Naive thymus-derived CD8-positive, alpha-beta T cell (primary cell): ENCODE results near the gene FRAT1. TPM values are rescaled to one million over a fixed set of nuclear protein-coding genes. Genes with fewer than 3 reads are reported as not detected.

ENCODE experiments used
- ATAC-seq, 2 donors: fragments of 150-1000 bp; cut with Tn5 transposase in 1 of 2; sonication (Bioruptor Pico), chemical (Tn5 transposase) in 1 of 2; 1 replicate in 1 of 2; 2 replicates in 1 of 2; pipeline ENCODE4 v1.10.0; 2021; ENCODE audit warnings: mild to moderate bottlenecking in 2 of 2, moderate library complexity in 2 of 2
- POLR2A ChIA-PET: fragments of 350-600 bp; sonication (Branson Sonifier 250); formaldehyde crosslinking; loops from one replicate; lab custom pipeline; 2021; ENCODE audit warnings: antibody characterized with exemption; lab: Charles Lee
- DNase-seq, 10 donors: peaks; one replicate each; pipeline versions ENCODE4 v3.0.0 to v3.0.0-alpha.2; 2020 to 2022
- H3K27ac Mint-ChIP-seq, 10 donors: one replicate each; pipeline ENCODE4 v1.8.0; 2020 to 2022; ENCODE audit warnings: mild to moderate bottlenecking in 10 of 10, mixed read lengths in 10 of 10, moderate library complexity in 4 of 10, inconsistent platforms in 1 of 10
- H3K27me3 Mint-ChIP-seq, 5 donors: one replicate each; pipeline ENCODE4 v1.8.0; 2021 to 2022; ENCODE audit warnings: mixed read lengths in 5 of 5
- H3K36me3 Mint-ChIP-seq, 3 donors: one replicate each; pipeline ENCODE4 v1.8.0; 2020 to 2022; ENCODE audit warnings: mixed read lengths in 3 of 3, mild to moderate bottlenecking in 2 of 3, inconsistent platforms in 1 of 3
- H3K4me1 Mint-ChIP-seq, 4 donors: one replicate each; pipeline ENCODE4 v1.8.0; 2021 to 2022; ENCODE audit warnings: mixed read lengths in 4 of 4
- H3K4me3 Mint-ChIP-seq, 10 donors: one replicate each; pipeline ENCODE4 v1.8.0; 2020 to 2022; ENCODE audit warnings: mild to moderate bottlenecking in 10 of 10, mixed read lengths in 10 of 10, moderate library complexity in 6 of 10, inconsistent platforms in 1 of 10
- H3K9me3 Mint-ChIP-seq, 9 donors: one replicate each; pipeline ENCODE4 v1.8.0; 2020 to 2022; ENCODE audit warnings: mixed read lengths in 9 of 9, mild to moderate bottlenecking in 3 of 9, inconsistent platforms in 1 of 9, moderate library complexity in 1 of 9
- polyA plus RNA-seq, 3 donors: library from polyadenylated mRNA; unstranded; fragments of 300-500 nt; fragmentation: Illumina TruSeq; gene quantifications; one replicate each; pipeline ENCODE4 v1.2.3, GENCODE V29; 2021
- total RNA-seq, 8 experiments: library from RNA in 2 of 8; stranded (reverse) in 2 of 8; gene quantifications; one replicate each; pipeline ENCODE4 v1.2.3 and lab custom pipeline; 2021 to 2026

FRAT1 gene
- total and polyA plus RNA-seq, 5 experiments from 2014 or later = 7.5 to 19.1 (median 12.8) TPM

- peak overlapping the region in 3 of 10 donors; percentile 3 to 54 (median 14) for H3K4me3 Mint-ChIP-seq
- H3K4me1 Mint-ChIP-seq = peaks cover 38 to 74% (median 58%) of the 10 kb centered on the region in 4 donors
- DNase-seq (no peak), ATAC-seq (no peak)
- H3K9me3 Mint-ChIP-seq = no peaks in the 10 kb centered on the region
- peaks cover 0 to 41% (median 9%) of the 10 kb centered on the region in 3 donors for H3K36me3 Mint-ChIP-seq
- no peaks in the 10 kb centered on the region for H3K27me3 Mint-ChIP-seq
- H3K27ac Mint-ChIP-seq = peak overlapping the region in 6 of 10 donors; percentile 12 to 86 (median 62)
- POLR2A ChIA-PET = interaction anchor here (7.6 kb wide), 1 partner anchor 10 kb away, joined by 179 read pairs; the partner anchor contains the start of gene FRAT1
Measured at GRCh38 chr10:97329766-97330165, 10.7 kb downstream of the FRAT1 start.

- POLR2A ChIA-PET = interaction anchor here (0.7 to 7.6 kb wide), 4 partner anchors 11 to 262 kb away, joined by 3 to 179 read pairs (median 4); partner anchors contain the start of gene FRAT1
- Mint-ChIP-seq H3K9me3 (no peaks in the 10 kb centered on the region), H3K27me3 (no peaks in the 10 kb centered on the region), H3K36me3 (peaks cover 0 to 39% (median 9%) of the 10 kb centered on the region in 3 donors), H3K4me1 (peaks cover 35 to 75% (median 58%) of the 10 kb centered on the region in 4 donors), H3K27ac (peak overlapping the region in 9 of 10 donors; percentile 2 to 97 (median 67)), H3K4me3 (peak overlapping the region; percentile 61 to 98 (median 92))
- no peak for ATAC-seq
- no peak for DNase-seq
Measured at GRCh38 chr10:97331153-97331703, 12.2 kb downstream of the FRAT1 start.

DNA sequence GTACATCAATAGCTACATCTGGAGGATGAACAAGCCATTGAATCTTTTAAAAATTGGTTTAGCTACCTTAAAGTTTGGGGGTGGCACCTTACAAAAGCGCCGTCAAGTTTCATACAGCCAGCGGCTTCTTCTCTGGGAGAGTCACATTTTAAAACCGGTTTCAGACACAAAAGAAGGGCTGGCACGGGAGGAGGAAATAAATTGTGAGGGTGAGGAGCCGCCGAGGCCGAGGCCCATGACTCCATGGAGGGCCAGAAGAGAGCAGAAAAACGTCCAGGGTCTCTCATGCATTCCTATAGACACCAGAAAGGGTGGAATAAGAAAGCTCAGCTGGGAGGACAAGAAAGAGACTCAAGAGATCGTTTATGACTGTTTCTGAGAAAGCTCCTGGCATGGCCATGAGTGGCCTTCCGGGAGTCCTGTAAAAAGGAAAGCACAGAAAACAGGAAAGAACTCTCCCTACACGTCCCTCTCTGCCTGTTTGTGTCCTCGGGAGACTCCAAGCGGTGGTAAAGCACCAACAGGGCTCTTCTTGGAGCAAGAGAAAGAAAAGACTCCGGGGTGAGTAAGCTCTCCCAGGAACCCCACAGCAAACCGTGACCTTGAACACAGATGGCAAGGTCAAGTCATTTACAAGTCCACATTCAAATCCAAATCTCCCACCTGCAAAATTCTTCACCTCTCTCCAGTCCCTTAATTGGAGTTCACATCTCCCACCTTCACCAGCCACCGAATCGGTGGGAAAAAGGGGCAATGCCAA is 13.7 kb downstream of the FRAT1 start:
- H3K4me1 Mint-ChIP-seq = peaks cover 31 to 65% (median 51%) of the 10 kb centered on the region in 4 donors
- no peak for DNase-seq
- H3K27me3 Mint-ChIP-seq = no peaks in the 10 kb centered on the region
- H3K9me3 Mint-ChIP-seq = no peaks in the 10 kb centered on the region
- peaks cover 0 to 38% (median 9%) of the 10 kb centered on the region in 3 donors for H3K36me3 Mint-ChIP-seq
- ATAC-seq = no peak
- POLR2A ChIA-PET = interaction anchor here (0.7 to 7.6 kb wide), 6 partner anchors 11 to 54 kb away, joined by 3 to 179 read pairs (median 4); partner anchors contain the start of gene FRAT1
- H3K27ac Mint-ChIP-seq = peak overlapping the region; percentile 87 to 97 (median 96)
- peak overlapping the region; percentile 87 to 98 (median 92) for H3K4me3 Mint-ChIP-seq

- peak in 5 of 10 donors; percentile 21 to 66 (median 35) for DNase-seq
Measured at GRCh38 chr10:97333351-97333600, 14.2 kb downstream of the FRAT1 start.

DNA sequence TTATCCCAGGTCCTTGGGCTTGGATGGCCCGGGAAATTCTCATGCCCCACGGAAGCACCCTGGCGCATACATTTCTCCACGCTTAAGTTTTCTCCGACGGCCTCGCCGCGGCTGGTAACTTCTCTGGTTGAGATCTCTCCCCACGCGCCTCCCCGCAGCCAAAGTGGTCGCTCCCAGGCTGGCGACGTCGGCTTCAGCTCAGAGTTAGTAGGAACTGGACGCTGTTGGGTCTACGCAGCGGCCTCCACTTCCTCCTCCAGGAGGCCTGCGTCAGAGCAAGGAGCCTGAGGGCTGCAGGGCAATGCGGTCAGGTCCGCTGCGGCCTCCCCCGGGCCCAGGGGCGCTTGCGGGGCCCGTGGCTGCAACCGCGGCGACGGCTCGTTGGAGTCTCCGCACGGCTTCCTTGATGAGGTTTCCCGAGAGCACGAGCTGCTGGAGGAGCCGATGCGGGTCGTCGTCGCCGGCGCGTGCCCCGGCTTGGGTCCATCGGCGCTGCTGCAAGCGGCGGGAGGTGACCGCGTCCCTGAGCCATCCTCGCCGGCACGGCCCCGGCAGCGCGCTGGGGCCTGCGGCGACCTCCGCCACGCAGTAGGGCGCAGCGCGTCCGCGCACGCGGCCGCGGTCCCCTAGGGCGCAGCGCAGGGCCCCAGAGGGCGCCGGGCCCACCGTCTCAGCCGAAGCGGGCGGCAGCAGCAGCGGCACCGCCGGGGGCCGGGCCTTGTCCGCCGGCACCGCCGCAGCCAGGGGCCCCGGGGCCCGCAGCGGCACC is 14.7 kb downstream of the FRAT1 start:
- peak in 6 of 10 donors; percentile 18 to 64 (median 34) for DNase-seq
- H3K9me3 Mint-ChIP-seq = no peaks in the 10 kb centered on the region
- peak; percentile 42 to 48 for ATAC-seq
- H3K4me1 Mint-ChIP-seq = peaks cover 26 to 55% (median 43%) of the 10 kb centered on the region in 4 donors
- POLR2A ChIA-PET = interaction anchor here (0.6 to 7.6 kb wide), 5 partner anchors 10 to 833 kb away, joined by 3 to 179 read pairs (median 6); partner anchors contain the start of gene FRAT1
- no peaks in the 10 kb centered on the region for H3K27me3 Mint-ChIP-seq
- peak overlapping the region; percentile 87 to 97 (median 96) for H3K27ac Mint-ChIP-seq
- H3K36me3 Mint-ChIP-seq = peaks cover 0 to 30% (median 9%) of the 10 kb centered on the region in 3 donors
- H3K4me3 Mint-ChIP-seq = peak overlapping the region; percentile 87 to 98 (median 92)

More at GRCh38 chr10:97333351-97333600, 14.2 kb downstream of the FRAT1 start:
- Mint-ChIP-seq H3K4me1 (peaks cover 28 to 60% (median 46%) of the 10 kb centered on the region in 4 donors), H3K4me3 (peak overlapping the region; percentile 87 to 98 (median 92)), H3K27ac (peak overlapping the region; percentile 87 to 97 (median 96)), H3K27me3 (no peaks in the 10 kb centered on the region), H3K9me3 (no peaks in the 10 kb centered on the region), H3K36me3 (peaks cover 0 to 33% (median 9%) of the 10 kb centered on the region in 3 donors)
- ATAC-seq = peak in 1 of 2 donors; percentile 15
- POLR2A ChIA-PET = interaction anchor here (0.9 to 7.6 kb wide), 5 partner anchors 11 to 55 kb away, joined by 3 to 179 read pairs (median 6); partner anchors contain the start of gene FRAT1

GRCh38 chr10:97334370-97335175 is 15.5 kb downstream of the FRAT1 start, which contains the start of gene FRAT2:
Gene FRAT2, minus strand, starts transcription at chr10:97334729. Its CDS starts 157 bp downstream, at chr10:97334572.
- POLR2A ChIA-PET = interaction anchor here (0.6 to 7.6 kb wide), 6 partner anchors 8 to 832 kb away, joined by 3 to 179 read pairs (median 6); partner anchors contain the start of gene FRAT1
- Mint-ChIP-seq H3K27ac (peak within 1 kb of the TSS; percentile 87 to 97 (median 96)), H3K4me1 (peaks cover 26 to 48% (median 40%) of the 10 kb centered on the region in 4 donors), H3K4me3 (peak within 1 kb of the TSS; percentile 87 to 98 (median 92)), H3K27me3 (no peaks in the 10 kb centered on the region), H3K36me3 (peaks cover 0 to 23% (median 7%) of the 10 kb centered on the region in 3 donors), H3K9me3 (no peaks in the 10 kb centered on the region)
- peak; percentile 83 to 86 for ATAC-seq
- DNase-seq = peak; percentile 79 to 98 (median 86)

DNA sequence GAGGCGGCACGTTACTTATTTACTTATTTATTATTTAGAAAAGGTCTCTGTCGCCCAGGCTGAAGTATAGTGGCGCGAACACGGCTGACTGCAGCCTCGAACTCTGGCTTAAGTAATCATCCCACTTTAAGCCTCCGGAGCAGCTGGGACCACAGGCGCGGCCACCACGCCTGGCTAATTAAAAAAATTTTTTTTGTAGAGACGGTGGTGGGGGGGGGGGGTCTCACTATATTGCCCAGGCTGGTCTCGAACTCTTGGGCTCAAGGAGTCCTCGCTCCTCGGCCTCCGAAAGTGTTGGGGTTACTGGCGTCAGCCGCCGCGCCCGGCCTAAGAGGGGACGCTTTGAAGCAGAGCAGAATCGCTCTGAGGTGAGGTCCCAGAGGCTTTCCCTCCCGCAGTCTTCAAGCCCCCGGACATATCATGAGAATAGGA is 16.1 kb downstream of the FRAT1 start:
- H3K36me3 Mint-ChIP-seq = peaks cover 0 to 18% (median 5%) of the 10 kb centered on the region in 3 donors
- H3K4me1 Mint-ChIP-seq = peaks cover 21 to 43% (median 35%) of the 10 kb centered on the region in 4 donors
- H3K4me3 Mint-ChIP-seq = peak overlapping the region; percentile 58 to 91 (median 75)
- DNase-seq (no peak), ATAC-seq (no peak)
- no peaks in the 10 kb centered on the region for H3K9me3 Mint-ChIP-seq
- POLR2A ChIA-PET = interaction anchor here (0.6 to 7.6 kb wide), 3 partner anchors 9 to 15 kb away, joined by 3 to 179 read pairs (median 5); partner anchors contain the start of gene FRAT1
- no peaks in the 10 kb centered on the region for H3K27me3 Mint-ChIP-seq
- peak overlapping the region; percentile 43 to 96 (median 77) for H3K27ac Mint-ChIP-seq

DNA sequence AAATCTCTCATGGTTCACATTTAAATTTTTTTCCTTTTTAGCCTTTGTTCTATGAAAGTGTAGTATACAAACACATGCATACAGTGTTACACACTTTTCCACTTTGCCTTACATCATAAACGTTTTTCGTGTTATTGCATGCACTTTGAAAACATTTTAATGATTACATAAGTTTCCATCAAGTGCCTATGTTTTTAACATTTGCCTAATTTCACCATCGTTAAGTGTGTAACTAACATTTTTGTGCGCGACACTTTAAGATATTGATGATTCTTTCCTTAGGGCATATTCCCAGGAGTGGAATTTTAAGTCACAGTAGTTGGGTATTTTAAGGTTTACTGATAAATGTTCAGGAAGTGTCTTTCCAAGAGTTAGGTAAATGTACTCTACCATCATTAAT is 16.9 kb downstream of the FRAT1 start:
- Mint-ChIP-seq H3K27me3 (no peaks in the 10 kb centered on the region), H3K27ac (peak overlapping the region in 8 of 10 donors; percentile 68 to 95 (median 78)), H3K9me3 (no peaks in the 10 kb centered on the region), H3K4me3 (peak overlapping the region in 9 of 10 donors; percentile 59 to 91 (median 78)), H3K4me1 (peaks cover 20 to 36% (median 29%) of the 10 kb centered on the region in 4 donors), H3K36me3 (peaks cover 0 to 11% (median 5%) of the 10 kb centered on the region in 3 donors)
- DNase-seq (no peak), ATAC-seq (no peak)
- POLR2A ChIA-PET = no interaction called here

DNA sequence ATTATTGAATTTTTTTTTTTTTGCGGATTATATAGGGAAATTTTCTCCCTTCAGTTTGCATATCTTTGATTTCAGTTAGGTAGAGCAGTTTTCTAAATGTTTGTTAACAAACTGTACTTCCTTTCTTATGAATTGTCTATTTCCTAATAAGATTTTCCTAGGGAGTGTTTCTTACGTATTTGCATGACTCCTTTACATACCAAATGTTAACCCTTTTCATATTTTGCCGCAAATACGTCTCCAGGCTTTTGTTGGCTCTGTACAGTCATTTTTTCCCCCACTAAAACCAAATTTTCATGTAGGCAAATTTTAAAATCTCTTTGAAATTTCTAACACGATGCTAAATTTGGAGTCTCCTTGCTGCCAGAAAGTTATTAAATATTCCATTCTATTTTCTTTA is 17.4 kb downstream of the FRAT1 start:
- Mint-ChIP-seq H3K9me3 (no peaks in the 10 kb centered on the region), H3K4me3 (peak overlapping the region in 3 of 10 donors; percentile 59 to 81 (median 78)), H3K4me1 (peaks cover 17 to 32% (median 25%) of the 10 kb centered on the region in 4 donors), H3K27ac (peak overlapping the region in 3 of 10 donors; percentile 74 to 82 (median 79)), H3K36me3 (peaks cover 0 to 7% (median 3%) of the 10 kb centered on the region in 3 donors), H3K27me3 (no peaks in the 10 kb centered on the region)
- POLR2A ChIA-PET = no interaction called here
- DNase-seq (no peak), ATAC-seq (no peak)

DNA sequence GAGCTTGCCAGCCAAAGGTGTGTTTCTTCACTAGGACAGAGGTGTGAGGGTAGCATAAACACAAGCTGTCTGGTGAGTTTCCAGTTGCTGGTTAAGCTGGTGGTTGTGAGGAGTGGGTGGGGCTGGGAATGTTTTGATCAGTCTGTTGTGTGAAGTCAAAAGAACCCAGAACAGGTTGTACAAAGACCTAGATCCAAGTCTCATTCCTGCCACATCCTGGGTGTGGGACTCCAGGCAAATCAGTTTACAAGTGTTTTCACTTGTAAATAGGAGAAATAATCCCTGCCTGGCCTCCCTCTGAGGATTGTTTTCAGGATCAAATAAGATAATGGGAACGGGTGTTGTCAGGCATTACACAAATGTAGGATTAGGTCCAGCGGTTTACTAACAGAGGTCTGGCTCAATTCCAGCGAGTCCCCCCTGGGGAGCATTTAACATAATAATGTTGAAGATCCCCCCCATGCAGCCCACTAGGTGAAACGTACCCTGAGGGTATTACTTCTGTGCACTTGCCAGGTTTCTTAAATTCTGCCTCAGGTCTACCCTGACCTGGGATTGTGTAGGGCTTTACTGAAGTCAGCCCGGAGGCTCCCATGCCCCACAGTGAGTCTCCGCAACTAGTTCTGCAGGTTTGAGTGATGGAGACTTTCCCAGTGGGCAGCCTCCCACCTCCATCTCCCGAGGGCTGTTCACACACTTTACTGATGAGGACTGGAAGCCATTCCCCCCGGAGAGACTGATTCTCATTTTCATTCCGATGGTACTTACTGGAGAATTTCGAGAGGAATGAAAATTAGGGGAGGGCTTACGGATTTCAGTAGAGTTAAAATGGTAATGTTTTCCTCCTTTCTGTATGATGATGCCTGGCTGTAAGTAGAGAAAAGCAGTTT is 18.1 kb downstream of the FRAT1 start:
- Mint-ChIP-seq H3K27ac (peak overlapping the region in 1 of 10 donors; percentile 79), H3K36me3 (peaks cover 0 to 4% (median 3%) of the 10 kb centered on the region in 3 donors), H3K4me3 (peak overlapping the region in 1 of 10 donors; percentile 78), H3K4me1 (peaks cover 14 to 24% (median 18%) of the 10 kb centered on the region in 4 donors), H3K9me3 (no peaks in the 10 kb centered on the region), H3K27me3 (peaks cover 0 to 3% (median 0%) of the 10 kb centered on the region in 5 donors)
- POLR2A ChIA-PET = no interaction called here
- DNase-seq = no peak
- ATAC-seq = no peak
